ENCODE data around the gene NR2F1.

Gene NR2F1

DNA sequence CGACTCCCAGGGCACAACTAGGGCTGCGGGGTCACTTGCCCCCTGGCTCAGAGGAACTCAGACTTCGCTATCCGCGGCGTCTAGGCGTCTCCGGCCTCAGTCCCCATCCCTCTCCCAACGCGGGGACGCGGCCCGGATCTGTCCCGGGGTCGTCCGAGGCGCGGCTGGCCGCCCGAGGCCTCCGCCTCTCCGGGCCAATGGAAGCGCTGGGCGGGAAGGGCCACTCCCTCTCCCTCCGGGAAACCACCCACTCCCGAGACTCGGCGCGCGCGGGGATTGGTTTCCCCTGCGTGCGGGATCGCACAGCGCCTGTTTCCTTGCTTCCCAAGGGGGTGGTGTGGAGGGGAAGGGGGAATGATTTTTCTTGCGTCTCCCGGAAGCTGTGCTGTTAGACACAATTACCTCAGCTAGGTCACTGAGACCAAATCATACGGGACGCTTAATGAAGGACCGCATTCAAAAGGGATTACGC lies 38.3 kb downstream of the NR2F1 start:
- ChIA-PET POLR2A (interaction anchor here (1.1 to 2.7 kb wide), 3 partner anchors 37 to 56 kb away, joined by 3 to 24 read pairs (median 4); partner anchors contain the start of gene NR2F1), CTCF (interaction anchor here (0.6 to 1.2 kb wide), 4 partner anchors 8 to 287 kb away, joined by 4 read pairs; no protein-coding TSS in a partner anchor)
- H3K27ac ChIP-seq (ENCODE audit: extremely low read depth, low read depth, low read length), result peak overlapping the region; percentile 85
- H3K36me3 ChIP-seq (ENCODE audit: control insufficient read depth in 2 of 2, insufficient read depth in 1 of 2, low read length in 2 of 2), result no peaks in the 10 kb centered on the region
- H3K4me3 ChIP-seq (ENCODE audit: low read depth, low read length), result peak overlapping the region; percentile 72
- peaks cover 3% of the 10 kb centered on the region; the same call in 1 of the 2 replicates for H3K4me1 ChIP-seq (ENCODE audit: control insufficient read depth, insufficient read depth, low read length)
- no peaks in the 10 kb centered on the region for H3K9me3 ChIP-seq (ENCODE audit: control insufficient read depth, insufficient read depth, low read depth, low read length)
- TF ChIP-seq ZNF341 (tag by site-specific recombination; IDR thresholded peaks at IDR 0.05; ENCODE audit: low read depth), result peak; percentile 80
- TF ChIP-seq ZNF777 (tag by site-specific recombination; IDR thresholded peaks at IDR 0.05; ENCODE audit: borderline replicate concordance), result no peak
- 0 out of 2 replicates have a peak, but pooled peaks have one; percentile 26 for TF ChIP-seq ZNF324 (tag by site-specific recombination; IDR thresholded peaks at IDR 0.05)
- 0 out of 2 replicates have a peak, but pooled peaks have one; percentile 47 for TF ChIP-seq FEZF1 (tag by site-specific recombination; IDR thresholded peaks at IDR 0.05)
- TF ChIP-seq ZNF548 (tag by site-specific recombination; IDR thresholded peaks at IDR 0.05), result no peak
- TF ChIP-seq ZNF660 (tag by site-specific recombination; IDR thresholded peaks at IDR 0.05), result peak; percentile 84
- peak; percentile 83 for TF ChIP-seq KLF8 (tag by site-specific recombination; IDR thresholded peaks at IDR 0.05)
- peak; percentile 82 for TF ChIP-seq SP7 (tag by site-specific recombination; IDR thresholded peaks at IDR 0.05)
- TF ChIP-seq KLF7 (tag by site-specific recombination; IDR thresholded peaks at IDR 0.05; ENCODE audit: borderline replicate concordance), result peak; percentile 52; the same call in 1 of the 2 replicates
- TF ChIP-seq ZBTB1 (tag by site-specific recombination; IDR thresholded peaks at IDR 0.05), result peak; percentile 82
- peak; percentile 86 for TF ChIP-seq ZBTB26 (tag by site-specific recombination; optimal IDR thresholded peaks at IDR 0.05)
- peak; percentile 41; the same call in 1 of the 2 replicates for TF ChIP-seq ZBTB21 (tag by site-specific recombination; IDR thresholded peaks at IDR 0.05)
- peak; percentile 66; the same call in 1 of the 2 replicates for TF ChIP-seq ZNF600 (tag by site-specific recombination; IDR thresholded peaks at IDR 0.05)
- TF ChIP-seq WT1 (tag by site-specific recombination; IDR thresholded peaks at IDR 0.05), result peak; percentile 68
- peak; percentile 72 for TF ChIP-seq ZFHX2 (tag by site-specific recombination; conservative IDR thresholded peaks at IDR 0.05)
- TF ChIP-seq, protein P1, sequence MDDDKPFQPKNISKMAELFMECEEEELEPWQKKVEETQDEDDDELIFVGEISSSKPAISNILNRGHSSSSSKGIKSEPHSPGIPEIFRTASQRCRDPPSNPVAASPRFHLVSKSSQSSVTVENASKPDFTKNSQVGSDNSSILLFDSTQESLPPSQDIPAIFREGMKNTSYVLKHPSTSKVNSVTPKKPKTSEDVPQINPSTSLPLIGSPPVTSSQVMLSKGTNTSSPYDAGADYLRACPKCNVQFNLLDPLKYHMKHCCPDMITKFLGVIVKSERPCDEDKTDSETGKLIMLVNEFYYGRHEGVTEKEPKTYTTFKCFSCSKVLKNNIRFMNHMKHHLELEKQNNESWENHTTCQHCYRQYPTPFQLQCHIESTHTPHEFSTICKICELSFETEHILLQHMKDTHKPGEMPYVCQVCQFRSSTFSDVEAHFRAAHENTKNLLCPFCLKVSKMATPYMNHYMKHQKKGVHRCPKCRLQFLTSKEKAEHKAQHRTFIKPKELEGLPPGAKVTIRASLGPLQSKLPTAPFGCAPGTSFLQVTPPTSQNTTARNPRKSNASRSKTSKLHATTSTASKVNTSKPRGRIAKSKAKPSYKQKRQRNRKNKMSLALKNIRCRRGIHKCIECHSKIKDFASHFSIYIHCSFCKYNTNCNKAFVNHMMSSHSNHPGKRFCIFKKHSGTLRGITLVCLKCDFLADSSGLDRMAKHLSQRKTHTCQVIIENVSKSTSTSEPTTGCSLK (tag by site-specific recombination; IDR thresholded peaks at IDR 0.05), result no peak
- no peak for TF ChIP-seq ZNF704 (tag by site-specific recombination; IDR thresholded peaks at IDR 0.05)
- peak; percentile 100 for TF ChIP-seq IKZF3 (tag by site-specific recombination; IDR thresholded peaks at IDR 0.05)
- peak; percentile 7; the same call in 1 of the 2 replicates for TF ChIP-seq ZNF664 (tag by site-specific recombination; IDR thresholded peaks at IDR 0.05)
- peak; percentile 91 for TF ChIP-seq SP2 (tag by site-specific recombination; IDR thresholded peaks at IDR 0.05)
- TF ChIP-seq ZNF138 (tag by site-specific recombination; IDR thresholded peaks at IDR 0.05; ENCODE audit: borderline replicate concordance), result no peak
- peak; percentile 98 for TF ChIP-seq ZBTB11 (tag by site-specific recombination; conservative IDR thresholded peaks at IDR 0.05; ENCODE audit: low read depth)
- 0 out of 2 replicates have a peak, but pooled peaks have one; percentile 40 for TF ChIP-seq ZNF2 (tag by site-specific recombination; IDR thresholded peaks at IDR 0.05)
- peak; percentile 85 for TF ChIP-seq KLF9 (tag by site-specific recombination; IDR thresholded peaks at IDR 0.05; ENCODE audit: low read depth)
- TF ChIP-seq ZNF362 (tag by site-specific recombination; IDR thresholded peaks at IDR 0.05), result no peak
